HEK293 (cell line): ENCODE data around the gene TPR.

Experiments used
- CTCF ChIA-PET: fragments of 350-600 bp; formaldehyde crosslinking; extraction: SDS; loops from one replicate; lab custom pipeline; 2021; ENCODE audit warnings: antibody characterized with exemption; lab: Yijun Ruan, JAX
- POLR2A ChIA-PET: fragments of 300-600 bp; formaldehyde crosslinking; extraction: SDS; loops from one replicate; lab custom pipeline; 2020; ENCODE audit warnings: antibody characterized with exemption, inconsistent platforms; lab: Yijun Ruan, JAX
- H3K27ac ChIP-seq: fragments of 200-500 bp; sonication (Bioruptor generic); 2 replicates; pipeline ENCODE4 v1.5.1; 2014; ENCODE audit warnings: low read depth, low read length, control low read depth, inconsistent platforms; ENCODE audit errors: extremely low read depth
- H3K36me3 ChIP-seq, 2 experiments: fragments of 200-500 bp in 1 of 2; sonication (Bioruptor generic) in 1 of 2; 1 replicate in 1 of 2; 2 replicates in 1 of 2; pipeline ENCODE4 v1.5.1; 2014 to 2017; ENCODE audit warnings: inconsistent platforms in 2 of 2, low read length in 2 of 2; ENCODE audit not compliant: control insufficient read depth in 2 of 2, insufficient read depth in 1 of 2
- H3K4me1 ChIP-seq: fragments of 200-500 bp; sonication (Bioruptor generic); 2 replicates; pipeline ENCODE4 v1.5.1; 2014; ENCODE audit warnings: mild to moderate bottlenecking, low read length, inconsistent platforms; ENCODE audit not compliant: control insufficient read depth, insufficient read depth
- H3K4me3 ChIP-seq: 2 replicates; pipeline ENCODE4 v1.5.1; 2011; ENCODE audit warnings: low read depth, mild to moderate bottlenecking, control low read depth, low read length, moderate library complexity
- H3K9me3 ChIP-seq: fragments of 200-500 bp; sonication (Bioruptor generic); 2 replicates; pipeline ENCODE4 v1.5.1; 2014; ENCODE audit warnings: low read depth, low read length, inconsistent platforms; ENCODE audit not compliant: control insufficient read depth, insufficient read depth
- RBAK ChIP-seq: fragments of 450-650 bp; formaldehyde crosslinking; IDR thresholded peaks from 2 replicates; pipeline ENCODE4 v1.5.1; 2016; ENCODE audit warnings: missing biosample characterization, missing genetic modification characterization
- SCRT1 ChIP-seq: fragments of 450-650 bp; formaldehyde crosslinking; IDR thresholded peaks from 2 replicates; pipeline ENCODE4 v1.5.1; 2016; ENCODE audit warnings: missing biosample characterization, missing genetic modification characterization, borderline replicate concordance
- TCF7L2 ChIP-seq: IDR thresholded peaks from 2 replicates; pipeline ENCODE4 v1.6.1; 2011; ENCODE audit warnings: low read depth, mild to moderate bottlenecking, inconsistent platforms, low read length, moderate library complexity, borderline replicate concordance
- ZBTB17 ChIP-seq: fragments of 450-650 bp; formaldehyde crosslinking; IDR thresholded peaks from 2 replicates; pipeline ENCODE4 v1.5.1; 2016; ENCODE audit warnings: missing biosample characterization, missing genetic modification characterization
- ZNF132 ChIP-seq: fragments of 450-650 bp; formaldehyde crosslinking; IDR thresholded peaks from 2 replicates; pipeline ENCODE4 v1.5.1; 2017; ENCODE audit warnings: missing biosample characterization, missing genetic modification characterization, borderline replicate concordance
- ZNF133 ChIP-seq: fragments of 450-650 bp; formaldehyde crosslinking; IDR thresholded peaks from 2 replicates; pipeline ENCODE4 v1.5.1; 2016; ENCODE audit warnings: missing biosample characterization, missing genetic modification characterization
- ZNF140 ChIP-seq: fragments of 450-650 bp; formaldehyde crosslinking; IDR thresholded peaks from 2 replicates; pipeline ENCODE4 v1.5.1; 2016; ENCODE audit warnings: missing biosample characterization, missing genetic modification characterization
- ZNF202 ChIP-seq: fragments of 450-650 bp; formaldehyde crosslinking; IDR thresholded peaks from 2 replicates; pipeline ENCODE4 v1.5.1; 2016; ENCODE audit warnings: missing biosample characterization, missing genetic modification characterization, borderline replicate concordance
- ZNF211 ChIP-seq: fragments of 450-650 bp; formaldehyde crosslinking; IDR thresholded peaks from 2 replicates; pipeline ENCODE4 v1.5.1; 2016; ENCODE audit warnings: low read depth, missing biosample characterization, missing genetic modification characterization
- ZNF223 ChIP-seq: fragments of 450-650 bp; formaldehyde crosslinking; IDR thresholded peaks from 2 replicates; pipeline ENCODE4 v1.5.1; 2016; ENCODE audit warnings: missing biosample characterization, missing genetic modification characterization
- ZNF266 ChIP-seq: fragments of 450-650 bp; formaldehyde crosslinking; IDR thresholded peaks from 2 replicates; pipeline ENCODE4 v1.5.1; 2016; ENCODE audit warnings: missing biosample characterization, missing genetic modification characterization, low read depth
- ZNF548 ChIP-seq: fragments of 450-650 bp; formaldehyde crosslinking; IDR thresholded peaks from 2 replicates; pipeline ENCODE4 v1.5.1; 2016; ENCODE audit warnings: missing biosample characterization, missing genetic modification characterization
- ZNF585B ChIP-seq: fragments of 450-650 bp; formaldehyde crosslinking; IDR thresholded peaks from 2 replicates; pipeline ENCODE4 v1.5.1; 2016; ENCODE audit warnings: missing biosample characterization, missing genetic modification characterization
- ZNF621 ChIP-seq: fragments of 450-650 bp; formaldehyde crosslinking; IDR thresholded peaks from 2 replicates; pipeline ENCODE4 v1.5.1; 2017; ENCODE audit warnings: missing biosample characterization, missing genetic modification characterization
- ZNF670 ChIP-seq: fragments of 450-650 bp; formaldehyde crosslinking; IDR thresholded peaks from 2 replicates; pipeline ENCODE4 v1.5.1; 2016; ENCODE audit warnings: missing biosample characterization, missing genetic modification characterization, low read depth
- ZNF707 ChIP-seq: fragments of 450-650 bp; formaldehyde crosslinking; IDR thresholded peaks from 2 replicates; pipeline ENCODE4 v1.5.1; 2016; ENCODE audit warnings: missing biosample characterization, missing genetic modification characterization
- TF ChIP-seq, protein P1 (sequence below): fragments of 450-650 bp; formaldehyde crosslinking; conservative IDR thresholded peaks from 2 replicates; pipeline ENCODE4 v1.5.1; 2016; ENCODE audit warnings: low read depth, missing biosample characterization, missing genetic modification characterization

TPR gene

GRCh38 chr1:186315570-186315969 is 59.5 kb downstream of the TPR start:
- ChIA-PET CTCF (interaction anchor here (0.9 kb wide), 1 partner anchor 9 kb away, joined by 4 read pairs; no protein-coding TSS in a partner anchor), POLR2A (no interaction called here)
- Histone ChIP-seq H3K36me3 (peaks cover 67 to 87% of the 10 kb centered on the region in 2 experiments), H3K4me3 (no peak overlapping the region), H3K27ac (no peak overlapping the region), H3K9me3 (no peaks in the 10 kb centered on the region), H3K4me1 (no peaks in the 10 kb centered on the region)
- TF ChIP-seq ZNF223 (tag by site-specific recombination), result no peak
- TF ChIP-seq ZBTB17 (tag by site-specific recombination), result no peak
- no peak for TF ChIP-seq ZNF707 (tag by site-specific recombination)
- TF ChIP-seq ZNF670 (tag by site-specific recombination), result no peak
- TF ChIP-seq SCRT1 (tag by site-specific recombination), result no peak
- no peak for TF ChIP-seq ZNF266 (tag by site-specific recombination)
- no peak for TF ChIP-seq ZNF585B (tag by site-specific recombination)
- no peak for TF ChIP-seq TCF7L2
- TF ChIP-seq, protein P1, sequence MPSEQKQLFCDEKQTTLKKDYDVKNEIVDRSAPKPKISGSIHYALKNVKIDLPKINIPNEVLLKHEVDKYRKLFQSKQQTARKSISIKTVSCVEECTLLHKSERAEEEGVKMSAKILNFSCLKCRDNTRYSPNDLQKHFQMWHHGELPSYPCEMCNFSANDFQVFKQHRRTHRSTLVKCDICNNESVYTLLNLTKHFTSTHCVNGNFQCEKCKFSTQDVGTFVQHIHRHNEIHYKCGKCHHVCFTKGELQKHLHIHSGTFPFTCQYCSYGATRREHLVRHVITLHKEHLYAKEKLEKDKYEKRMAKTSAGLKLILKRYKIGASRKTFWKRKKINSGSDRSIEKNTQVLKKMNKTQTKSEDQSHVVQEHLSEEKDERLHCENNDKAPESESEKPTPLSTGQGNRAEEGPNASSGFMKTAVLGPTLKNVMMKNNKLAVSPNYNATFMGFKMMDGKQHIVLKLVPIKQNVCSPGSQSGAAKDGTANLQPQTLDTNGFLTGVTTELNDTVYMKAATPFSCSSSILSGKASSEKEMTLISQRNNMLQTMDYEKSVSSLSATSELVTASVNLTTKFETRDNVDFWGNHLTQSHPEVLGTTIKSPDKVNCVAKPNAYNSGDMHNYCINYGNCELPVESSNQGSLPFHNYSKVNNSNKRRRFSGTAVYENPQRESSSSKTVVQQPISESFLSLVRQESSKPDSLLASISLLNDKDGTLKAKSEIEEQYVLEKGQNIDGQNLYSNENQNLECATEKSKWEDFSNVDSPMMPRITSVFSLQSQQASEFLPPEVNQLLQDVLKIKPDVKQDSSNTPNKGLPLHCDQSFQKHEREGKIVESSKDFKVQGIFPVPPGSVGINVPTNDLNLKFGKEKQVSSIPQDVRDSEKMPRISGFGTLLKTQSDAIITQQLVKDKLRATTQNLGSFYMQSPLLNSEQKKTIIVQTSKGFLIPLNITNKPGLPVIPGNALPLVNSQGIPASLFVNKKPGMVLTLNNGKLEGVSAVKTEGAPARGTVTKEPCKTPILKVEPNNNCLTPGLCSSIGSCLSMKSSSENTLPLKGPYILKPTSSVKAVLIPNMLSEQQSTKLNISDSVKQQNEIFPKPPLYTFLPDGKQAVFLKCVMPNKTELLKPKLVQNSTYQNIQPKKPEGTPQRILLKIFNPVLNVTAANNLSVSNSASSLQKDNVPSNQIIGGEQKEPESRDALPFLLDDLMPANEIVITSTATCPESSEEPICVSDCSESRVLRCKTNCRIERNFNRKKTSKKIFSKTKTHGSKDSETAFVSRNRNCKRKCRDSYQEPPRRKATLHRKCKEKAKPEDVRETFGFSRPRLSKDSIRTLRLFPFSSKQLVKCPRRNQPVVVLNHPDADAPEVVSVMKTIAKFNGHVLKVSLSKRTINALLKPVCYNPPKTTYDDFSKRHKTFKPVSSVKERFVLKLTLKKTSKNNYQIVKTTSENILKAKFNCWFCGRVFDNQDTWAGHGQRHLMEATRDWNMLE, result no peak
- TF ChIP-seq ZNF621 (tag by site-specific recombination), result no peak
- TF ChIP-seq ZNF132, result no peak
- TF ChIP-seq ZNF548 (tag by site-specific recombination), result no peak
- TF ChIP-seq ZNF133, result no peak
- no peak for TF ChIP-seq ZNF202 (tag by site-specific recombination)

GRCh38 chr1:186311375-186312051 is 63.5 kb downstream of the TPR start:
- POLR2A ChIA-PET, result no interaction called here
- no peak overlapping the region for H3K27ac ChIP-seq
- H3K36me3 ChIP-seq, result peaks cover 37 to 49% of the 10 kb centered on the region in 2 experiments
- no peak for TF ChIP-seq ZNF211 (tag by site-specific recombination)
- no peaks in the 10 kb centered on the region for H3K4me1 ChIP-seq
- no peaks in the 10 kb centered on the region for H3K9me3 ChIP-seq
- CTCF ChIA-PET, result interaction anchor here (0.6 kb wide), 2 partner anchors 17 to 19 kb away, joined by 3 read pairs; no protein-coding TSS in a partner anchor
- no peak overlapping the region for H3K4me3 ChIP-seq

DNA sequence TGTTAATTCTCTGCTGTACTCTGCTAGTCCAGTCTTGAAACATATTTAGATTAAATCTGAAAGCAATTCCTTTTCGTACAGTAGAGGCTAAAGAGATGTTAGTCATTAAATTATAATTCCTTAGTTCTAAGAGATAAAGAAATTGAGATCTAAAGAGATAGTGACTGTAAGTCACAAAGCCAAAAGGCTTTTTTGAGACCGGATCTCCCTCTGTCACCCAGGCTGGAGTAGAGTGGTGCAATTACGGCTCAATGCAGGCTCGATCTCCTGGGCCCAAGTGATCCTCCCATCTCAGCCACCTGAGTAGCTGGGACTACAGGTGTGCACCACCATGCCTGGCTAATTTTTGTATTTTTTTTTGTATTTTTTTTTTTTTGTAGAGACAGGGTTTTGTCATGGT is 64.7 kb downstream of the TPR start:
- Histone ChIP-seq H3K9me3 (no peaks in the 10 kb centered on the region), H3K36me3 (peaks cover 37% of the 10 kb centered on the region in 2 experiments), H3K4me1 (no peaks in the 10 kb centered on the region), H3K4me3 (no peak overlapping the region), H3K27ac (no peak overlapping the region)
- peak; percentile 87 for TF ChIP-seq ZNF140 (tag by site-specific recombination)
- TF ChIP-seq RBAK (tag by site-specific recombination), result no peak
- POLR2A ChIA-PET, result interaction anchor here (0.7 kb wide), 1 partner anchor 73 kb away, joined by 5 read pairs; no protein-coding TSS in a partner anchor
- CTCF ChIA-PET, result no interaction called here
